Activated CD4-positive, alpha-beta T cell treated with anti-CD3 and anti-CD28 coated beads for 36 hours (primary cell): ENCODE results near the gene TNFRSF12A. TPM values are rescaled to one million over a fixed set of nuclear protein-coding genes. Genes with fewer than 3 reads are reported as not detected.

Experiments
- ATAC-seq: fragments of 200-7000 bp; cut with Tn5 transposase; one replicate; pipeline ENCODE4 v1.10.0; 2021; ENCODE audit warnings: mild to moderate bottlenecking, moderate library complexity
- CTCF ChIA-PET: fragments of 350-600 bp; sonication (Branson Sonifier 250); formaldehyde crosslinking; loops from one replicate; lab custom pipeline; 2021; ENCODE audit warnings: antibody characterized with exemption; lab: Charles Lee
- POLR2A ChIA-PET: fragments of 350-600 bp; sonication (Branson Sonifier 250); formaldehyde crosslinking; loops from one replicate; lab custom pipeline; 2021; ENCODE audit warnings: antibody characterized with exemption, inconsistent platforms; lab: Charles Lee
- DNase-seq: peaks from one replicate; pipeline ENCODE4 v3.0.0-alpha.2; 2020
- H3K27ac Mint-ChIP-seq: one replicate; pipeline ENCODE4 v1.8.0; 2021; ENCODE audit warnings: mixed read lengths
- H3K27me3 Mint-ChIP-seq: one replicate; pipeline ENCODE4 v1.8.0; 2021; ENCODE audit warnings: mixed read lengths
- H3K36me3 Mint-ChIP-seq: one replicate; pipeline ENCODE4 v1.8.0; 2021; ENCODE audit warnings: low read depth, mixed read lengths
- H3K4me1 Mint-ChIP-seq: one replicate; pipeline ENCODE4 v1.8.0; 2021; ENCODE audit warnings: mixed read lengths
- H3K4me3 Mint-ChIP-seq: one replicate; pipeline ENCODE4 v1.8.0; 2021; ENCODE audit warnings: mild to moderate bottlenecking, moderate library complexity, mixed read lengths
- H3K9me3 Mint-ChIP-seq: one replicate; pipeline ENCODE4 v1.8.0; 2021; ENCODE audit warnings: low read depth, mixed read lengths
- intact Hi-C, 2 experiments: fragments of 100-400 bp; cut with DNase I in 1 of 2; cut with micrococcal nuclease in 1 of 2; formaldehyde crosslinking; loops; one replicate each; pipeline versions ENCODE4 v1.14.2 to v1.15.1; 2022 to 2024; cut with DNase I, micrococcal nuclease
- total RNA-seq, 2 experiments: library from RNA; stranded (reverse); gene quantifications; one replicate each; pipeline ENCODE4 v1.2.3, GENCODE V29; 2021

The TNFRSF12A gene
- total RNA-seq, 2 experiments from 2014 or later: 5.4 to 7.7 TPM

GRCh38 chr16:3003582-3004270 is 16.4 kb upstream of the TNFRSF12A start:
- Mint-ChIP-seq H3K4me3 (peak overlapping the region; percentile 32), H3K27ac (no peak overlapping the region), H3K36me3 (no peaks in the 10 kb centered on the region), H3K4me1 (peaks cover 23% of the 10 kb centered on the region), H3K27me3 (peaks cover 6% of the 10 kb centered on the region), H3K9me3 (no peaks in the 10 kb centered on the region)
- ATAC-seq (peak; percentile 100), DNase-seq (peak; percentile 99)
- ChIA-PET POLR2A (interaction anchor here (0.7 to 1.2 kb wide), 6 partner anchors 16 to 464 kb away, joined by 3 to 5 read pairs (median 4); partner anchors contain the start of genes FLYWCH2 and TNFRSF12A), CTCF (interaction anchor here (0.6 to 9.6 kb wide), 15 partner anchors 17 to 713 kb away, joined by 3 to 130 read pairs (median 3); partner anchors contain the start of genes HCFC1R1, KREMEN2, THOC6 and TNFRSF12A)
- intact Hi-C loops: loop anchor here (1.0 to 2.0 kb wide), 8 partner anchors 17 to 147 kb away; partner anchors contain the start of genes TNFRSF12A (in 2 of the 2), PAQR4 (in 1 of the 2) and THOC6 (in 1 of the 2)

- ChIA-PET CTCF (interaction anchor here (0.6 to 9.6 kb wide), 14 partner anchors 16 to 712 kb away, joined by 3 to 130 read pairs (median 4); partner anchors contain the start of genes HCFC1R1, KREMEN2, THOC6 and TNFRSF12A), POLR2A (interaction anchor here (0.7 to 1.2 kb wide), 6 partner anchors 16 to 463 kb away, joined by 3 to 5 read pairs (median 4); partner anchors contain the start of genes FLYWCH2 and TNFRSF12A)
- H3K27ac Mint-ChIP-seq: no peak overlapping the region
- no peaks in the 10 kb centered on the region for H3K9me3 Mint-ChIP-seq
- peaks cover 23% of the 10 kb centered on the region for H3K4me1 Mint-ChIP-seq
- peak; percentile 10 for ATAC-seq
- intact Hi-C loops: loop anchor here (1.0 to 2.0 kb wide), 4 partner anchors 16 to 35 kb away; partner anchors contain the start of genes TNFRSF12A (in 2 of the 2) and PAQR4 (in 1 of the 2)
- DNase-seq: peak; percentile 55
- no peaks in the 10 kb centered on the region for H3K36me3 Mint-ChIP-seq
- H3K4me3 Mint-ChIP-seq: no peak overlapping the region
- peaks cover 6% of the 10 kb centered on the region for H3K27me3 Mint-ChIP-seq
Observed at GRCh38 chr16:3004319-3004718, 15.8 kb upstream of the TNFRSF12A start.

- ChIA-PET POLR2A (no interaction called here), CTCF (interaction anchor here (1.3 to 9.6 kb wide), 3 partner anchors 27 to 121 kb away, joined by 3 to 130 read pairs (median 3); partner anchors contain the start of gene KREMEN2)
- no peak for ATAC-seq
- no peak overlapping the region for H3K4me3 Mint-ChIP-seq
- intact Hi-C loops: loop anchor here (1.0 to 2.0 kb wide), 4 partner anchors 15 to 36 kb away; partner anchors contain the start of genes TNFRSF12A (in 2 of the 2) and PAQR4 (in 1 of the 2)
- no peaks in the 10 kb centered on the region for H3K9me3 Mint-ChIP-seq
- no peak for DNase-seq
- H3K4me1 Mint-ChIP-seq: peaks cover 23% of the 10 kb centered on the region
- no peaks in the 10 kb centered on the region for H3K36me3 Mint-ChIP-seq
- no peak overlapping the region for H3K27ac Mint-ChIP-seq
- peaks cover 6% of the 10 kb centered on the region for H3K27me3 Mint-ChIP-seq
Observed at GRCh38 chr16:3004781-3005284, 15.3 kb upstream of the TNFRSF12A start.

- H3K27ac Mint-ChIP-seq: no peak overlapping the region
- ChIA-PET POLR2A (interaction anchor here (0.6 to 1.0 kb wide), 3 partner anchors 13 to 1262 kb away, joined by 3 to 5 read pairs (median 3); partner anchors contain the start of gene TNFRSF12A), CTCF (interaction anchor here (0.7 to 9.6 kb wide), 7 partner anchors 13 to 52 kb away, joined by 3 to 130 read pairs (median 3); partner anchors contain the start of gene TNFRSF12A)
- no peaks in the 10 kb centered on the region for H3K9me3 Mint-ChIP-seq
- peaks cover 9% of the 10 kb centered on the region for H3K27me3 Mint-ChIP-seq
- DNase-seq (no peak), ATAC-seq (no peak)
- no peak overlapping the region for H3K4me3 Mint-ChIP-seq
- peaks cover 23% of the 10 kb centered on the region for H3K4me1 Mint-ChIP-seq
- H3K36me3 Mint-ChIP-seq: no peaks in the 10 kb centered on the region
- intact Hi-C loops: no loop called here
Observed at GRCh38 chr16:3007059-3007956, 12.9 kb upstream of the TNFRSF12A start.

- no peaks in the 10 kb centered on the region for H3K9me3 Mint-ChIP-seq
- POLR2A ChIA-PET: interaction anchor here (0.6 to 1.0 kb wide), 3 partner anchors 12 to 1262 kb away, joined by 3 to 5 read pairs (median 3); partner anchors contain the start of gene TNFRSF12A
- H3K36me3 Mint-ChIP-seq: no peaks in the 10 kb centered on the region
- H3K27me3 Mint-ChIP-seq: peaks cover 11% of the 10 kb centered on the region
- CTCF ChIA-PET: interaction anchor here (0.5 to 9.6 kb wide), 7 partner anchors 12 to 51 kb away, joined by 3 to 130 read pairs (median 3); partner anchors contain the start of gene TNFRSF12A
- peaks cover 26% of the 10 kb centered on the region for H3K4me1 Mint-ChIP-seq
- ATAC-seq (no peak), DNase-seq (peak; percentile 25)
- H3K4me3 Mint-ChIP-seq: no peak overlapping the region
- H3K27ac Mint-ChIP-seq: no peak overlapping the region
- intact Hi-C loops: no loop called here
Observed at GRCh38 chr16:3007957-3008689, 12.0 kb upstream of the TNFRSF12A start.

- no peak for DNase-seq
- no peak overlapping the region for H3K4me3 Mint-ChIP-seq
- intact Hi-C loops: no loop called here
- H3K27ac Mint-ChIP-seq: no peak overlapping the region
- peaks cover 26% of the 10 kb centered on the region for H3K4me1 Mint-ChIP-seq
- ChIA-PET POLR2A (no interaction called here), CTCF (interaction anchor here (0.5 kb wide), 1 partner anchor 22 kb away, joined by 3 read pairs; no protein-coding TSS in a partner anchor)
- no peak for ATAC-seq
- H3K9me3 Mint-ChIP-seq: no peaks in the 10 kb centered on the region
- peaks cover 11% of the 10 kb centered on the region for H3K27me3 Mint-ChIP-seq
- no peaks in the 10 kb centered on the region for H3K36me3 Mint-ChIP-seq
Observed at GRCh38 chr16:3008690-3009037, 11.5 kb upstream of the TNFRSF12A start.

GRCh38 chr16:3009568-3010390 is 10.4 kb upstream of the TNFRSF12A start:
- Mint-ChIP-seq H3K4me3 (no peak overlapping the region), H3K27ac (no peak overlapping the region), H3K36me3 (no peaks in the 10 kb centered on the region), H3K27me3 (peaks cover 11% of the 10 kb centered on the region), H3K4me1 (peaks cover 26% of the 10 kb centered on the region), H3K9me3 (no peaks in the 10 kb centered on the region)
- POLR2A ChIA-PET: interaction anchor here (0.9 kb wide), 1 partner anchor 92 kb away, joined by 4 read pairs; no protein-coding TSS in a partner anchor
- intact Hi-C loops: no loop called here
- no peak for ATAC-seq
- DNase-seq: no peak
- CTCF ChIA-PET: interaction anchor here (0.6 to 1.4 kb wide), 5 partner anchors 19 to 561 kb away, joined by 3 to 6 read pairs (median 4); no protein-coding TSS in a partner anchor

GRCh38 chr16:3010510-3010909 is 9.7 kb upstream of the TNFRSF12A start:
- CTCF ChIA-PET: interaction anchor here (0.7 to 1.4 kb wide), 3 partner anchors 18 to 562 kb away, joined by 3 to 5 read pairs (median 4); no protein-coding TSS in a partner anchor

GRCh38 chr16:3012246-3012645 is 7.9 kb upstream of the TNFRSF12A start:
- ATAC-seq (no peak), DNase-seq (no peak)
- Mint-ChIP-seq H3K27ac (no peak overlapping the region), H3K4me1 (peaks cover 19% of the 10 kb centered on the region), H3K9me3 (no peaks in the 10 kb centered on the region), H3K4me3 (no peak overlapping the region), H3K36me3 (no peaks in the 10 kb centered on the region), H3K27me3 (peaks cover 7% of the 10 kb centered on the region)
- ChIA-PET CTCF (interaction anchor here (0.5 to 1.1 kb wide), 5 partner anchors 20 to 1239 kb away, joined by 3 to 4 read pairs (median 3); no protein-coding TSS in a partner anchor), POLR2A (no interaction called here)
- intact Hi-C loops: no loop called here

More at GRCh38 chr16:3010510-3010909, 9.7 kb upstream of the TNFRSF12A start:
- DNase-seq: no peak
- no peak for ATAC-seq
- Mint-ChIP-seq H3K9me3 (no peaks in the 10 kb centered on the region), H3K4me1 (peaks cover 26% of the 10 kb centered on the region), H3K27me3 (peaks cover 11% of the 10 kb centered on the region), H3K27ac (no peak overlapping the region), H3K36me3 (no peaks in the 10 kb centered on the region), H3K4me3 (no peak overlapping the region)
- POLR2A ChIA-PET: no interaction called here
- intact Hi-C loops: no loop called here
